ENCODE measurements around the gene SYNM.

Gene SYNM

DNA sequence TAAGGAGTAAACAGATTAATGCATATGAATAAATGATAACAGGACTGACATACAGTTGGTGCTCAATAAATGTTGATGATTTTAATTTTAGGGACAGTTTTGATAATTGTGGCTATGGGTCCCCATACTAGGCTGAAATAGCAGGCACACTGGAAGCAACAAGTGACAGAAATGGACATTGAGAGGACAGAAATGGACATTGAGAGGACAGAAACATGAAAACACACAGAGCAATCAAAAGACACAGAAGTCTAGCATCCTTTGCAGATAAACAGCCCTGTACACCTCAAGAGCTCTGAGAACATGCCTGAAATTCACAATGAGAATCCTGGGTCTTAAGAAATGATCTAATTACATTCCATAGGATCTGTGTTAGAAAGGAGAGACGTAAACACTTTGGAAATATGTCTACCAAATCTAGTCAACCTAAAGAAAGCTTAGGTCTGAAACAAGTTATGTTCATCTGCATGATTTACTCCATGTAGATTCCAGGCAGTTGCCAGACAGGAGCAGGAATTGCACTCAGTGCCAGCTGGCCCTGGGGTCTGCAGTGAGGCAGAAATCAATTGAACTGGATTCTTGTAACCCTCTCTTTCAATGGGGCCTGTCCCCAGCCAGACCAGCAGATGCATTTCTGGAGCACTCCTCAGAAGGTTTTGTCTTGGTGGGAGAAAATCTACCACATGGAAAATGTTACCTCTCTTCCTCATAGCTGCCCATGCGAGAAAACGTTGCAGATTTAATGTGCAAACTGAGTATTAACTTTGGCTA, 60.3 kb downstream of the SYNM start:
- DNase-seq (ENCODE audit: low read depth in 1 of 2, low spot score in 1 of 2): no peak

DNA sequence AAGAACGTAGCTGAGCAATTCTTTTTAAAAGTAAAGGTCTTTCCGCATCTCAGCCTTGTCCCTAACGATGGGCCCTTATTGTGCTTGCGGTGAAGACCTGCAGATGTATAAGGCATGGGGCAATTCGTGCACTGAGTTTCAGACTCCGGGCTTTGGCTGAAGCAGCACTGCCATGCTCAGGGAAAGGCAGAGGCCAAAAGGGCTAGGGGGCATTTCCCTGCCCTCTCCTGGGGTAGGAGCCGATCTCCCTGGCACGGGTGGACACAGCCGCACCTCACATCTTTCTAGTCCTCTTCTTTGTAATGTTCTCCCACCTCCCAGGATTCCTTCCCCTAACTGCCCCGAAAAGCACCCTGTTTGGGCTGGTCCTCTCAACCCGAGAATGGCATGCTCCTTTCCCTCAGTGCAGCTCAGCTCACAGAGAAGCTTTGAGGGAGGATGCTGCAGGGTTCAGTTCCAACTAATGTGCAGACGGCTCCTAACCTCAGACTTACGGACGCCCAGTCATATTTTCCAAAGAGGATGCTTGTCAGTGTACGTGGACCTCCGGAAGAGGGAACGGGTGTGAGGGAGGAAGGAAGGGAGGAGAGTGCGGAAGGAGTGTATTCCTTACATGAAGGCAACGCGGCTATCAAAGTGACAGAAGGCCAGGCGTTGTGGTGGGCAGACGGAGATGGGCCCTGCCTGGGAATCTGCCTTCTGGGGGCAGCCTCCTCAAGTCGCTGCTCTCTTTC, 61.2 kb downstream of the SYNM start:
- no peak for DNase-seq (ENCODE audit: low read depth in 1 of 2, low spot score in 1 of 2)

DNA sequence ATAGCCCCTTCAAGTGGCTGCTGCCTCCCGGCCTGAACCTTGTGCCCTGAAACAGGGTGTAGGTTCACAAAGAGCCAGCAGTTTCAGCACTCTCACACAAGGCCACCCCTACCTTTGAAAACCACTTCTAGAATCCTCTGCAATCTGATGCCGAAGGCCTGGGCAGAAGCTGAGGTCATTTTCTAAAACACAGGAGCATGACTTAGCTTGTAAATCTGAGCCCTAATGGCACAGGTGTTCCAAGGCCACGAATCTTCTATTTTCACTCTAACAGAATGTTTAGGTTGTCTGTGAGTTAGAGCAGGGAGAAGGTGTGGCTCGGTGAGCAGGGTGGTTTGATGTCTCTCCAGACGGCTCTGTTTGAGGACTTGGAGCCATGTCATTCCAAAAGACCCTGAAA, 62.3 kb downstream of the SYNM start:
- DNase-seq (ENCODE audit: low read depth in 1 of 2, low spot score in 1 of 2): no peak

DNA sequence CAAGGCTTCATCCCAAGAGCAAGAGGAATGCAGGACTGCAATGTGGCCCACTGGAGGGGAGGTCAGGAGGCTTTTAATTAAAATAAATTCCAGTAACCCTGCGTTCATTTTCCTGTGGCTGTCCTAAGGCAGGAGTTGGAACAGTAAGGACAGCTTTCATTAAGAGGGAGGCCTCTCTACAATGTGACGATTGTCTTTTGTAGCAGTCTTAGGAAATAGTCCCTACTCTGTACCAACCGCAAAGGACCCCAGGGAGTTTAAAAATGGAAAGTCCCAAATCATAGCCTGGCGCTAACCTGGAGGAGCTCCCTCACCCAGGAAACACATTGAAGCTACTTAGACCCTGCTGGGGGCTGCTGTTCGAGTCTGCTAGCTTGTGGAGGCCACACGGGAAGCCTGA, 62.8 kb downstream of the SYNM start:
- DNase-seq (ENCODE audit: low read depth in 1 of 2, low spot score in 1 of 2): no peak

- DNase-seq (ENCODE audit: low read depth in 1 of 2, low spot score in 1 of 2): no peak
Measured at GRCh38 chr15:99168601-99169580, 64.0 kb downstream of the SYNM start.

DNA sequence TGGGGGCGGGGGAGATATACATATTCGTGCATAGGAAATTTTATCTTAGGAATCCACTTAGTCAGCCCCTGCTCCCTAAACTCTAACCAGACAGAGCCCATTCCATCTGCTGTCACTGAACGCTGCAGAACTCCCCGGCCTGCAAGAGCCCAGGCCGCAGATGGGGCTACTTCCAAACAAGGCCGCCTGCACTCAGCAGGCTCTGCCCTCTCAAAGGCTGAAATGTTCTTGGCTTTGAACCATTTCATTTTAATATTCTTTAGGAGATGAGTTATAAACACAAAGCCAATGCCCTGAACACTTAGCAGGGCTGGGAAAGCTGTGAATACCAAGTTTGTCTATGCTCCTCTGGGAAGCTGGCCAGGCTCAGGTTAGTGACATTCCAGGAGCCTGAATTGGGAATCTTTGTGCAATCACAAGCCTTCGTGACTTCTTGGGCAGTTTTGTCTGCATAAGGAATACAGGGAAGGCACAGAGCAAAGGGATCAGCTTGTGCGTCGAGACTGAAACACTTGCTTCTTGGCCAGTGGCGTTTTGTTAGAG, 65.0 kb downstream of the SYNM start:
- DNase-seq (ENCODE audit: low read depth in 1 of 2, low spot score in 1 of 2): no peak

DNA sequence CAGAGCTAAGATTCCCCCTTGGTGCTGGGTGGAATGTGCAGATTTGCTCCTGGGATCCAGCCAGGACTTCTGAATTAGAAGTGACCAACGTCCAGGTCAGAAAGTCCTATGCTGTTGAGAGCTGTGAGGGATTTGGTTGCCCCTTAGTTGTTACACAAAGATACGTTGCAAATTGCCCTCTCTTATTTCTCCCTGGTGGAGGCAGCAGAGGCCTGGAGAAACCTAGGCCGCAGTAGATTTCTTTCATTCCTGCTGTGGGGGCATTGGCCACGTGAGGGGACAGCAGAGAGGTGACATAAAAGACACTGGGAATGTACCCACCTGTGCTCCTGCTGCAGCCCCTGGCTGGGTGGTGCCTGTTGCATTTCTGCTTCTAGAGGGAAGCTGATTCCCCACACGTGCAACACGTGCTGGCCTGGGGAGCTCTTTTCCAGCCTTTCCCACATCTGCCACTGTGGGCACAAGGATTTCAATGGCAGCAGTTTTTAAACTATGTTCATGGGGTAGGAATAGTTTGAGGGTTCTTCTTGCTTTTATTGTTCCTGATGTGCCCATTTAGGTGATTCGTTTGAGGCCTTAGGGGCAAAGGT, 65.7 kb downstream of the SYNM start:
- DNase-seq (ENCODE audit: low read depth in 1 of 2, low spot score in 1 of 2): no peak

DNA sequence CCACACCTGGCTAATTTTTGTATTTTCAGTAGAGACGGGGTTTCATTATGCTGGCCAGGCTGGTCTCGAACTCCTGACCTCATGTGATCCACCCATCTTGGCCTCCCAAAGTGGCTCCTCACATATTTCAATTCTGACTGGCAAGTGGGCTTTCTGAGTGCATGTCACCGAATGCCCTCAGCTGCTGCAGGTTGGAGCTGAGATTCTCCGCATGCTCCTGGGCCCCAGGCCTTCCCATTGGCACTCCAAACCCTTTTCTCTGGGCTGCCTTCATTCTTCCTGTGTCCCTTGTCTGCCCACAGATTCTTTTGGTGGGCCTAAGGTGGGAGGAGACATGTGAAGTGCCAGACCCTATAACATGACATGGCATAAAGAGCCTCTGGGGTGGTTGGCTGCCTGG, 67.3 kb downstream of the SYNM start:
- DNase-seq (ENCODE audit: low read depth in 1 of 2, low spot score in 1 of 2): no peak

- no peak for DNase-seq (ENCODE audit: low read depth in 1 of 2, low spot score in 1 of 2)
Measured at GRCh38 chr15:99172989-99173388, 68.1 kb downstream of the SYNM start.

DNA sequence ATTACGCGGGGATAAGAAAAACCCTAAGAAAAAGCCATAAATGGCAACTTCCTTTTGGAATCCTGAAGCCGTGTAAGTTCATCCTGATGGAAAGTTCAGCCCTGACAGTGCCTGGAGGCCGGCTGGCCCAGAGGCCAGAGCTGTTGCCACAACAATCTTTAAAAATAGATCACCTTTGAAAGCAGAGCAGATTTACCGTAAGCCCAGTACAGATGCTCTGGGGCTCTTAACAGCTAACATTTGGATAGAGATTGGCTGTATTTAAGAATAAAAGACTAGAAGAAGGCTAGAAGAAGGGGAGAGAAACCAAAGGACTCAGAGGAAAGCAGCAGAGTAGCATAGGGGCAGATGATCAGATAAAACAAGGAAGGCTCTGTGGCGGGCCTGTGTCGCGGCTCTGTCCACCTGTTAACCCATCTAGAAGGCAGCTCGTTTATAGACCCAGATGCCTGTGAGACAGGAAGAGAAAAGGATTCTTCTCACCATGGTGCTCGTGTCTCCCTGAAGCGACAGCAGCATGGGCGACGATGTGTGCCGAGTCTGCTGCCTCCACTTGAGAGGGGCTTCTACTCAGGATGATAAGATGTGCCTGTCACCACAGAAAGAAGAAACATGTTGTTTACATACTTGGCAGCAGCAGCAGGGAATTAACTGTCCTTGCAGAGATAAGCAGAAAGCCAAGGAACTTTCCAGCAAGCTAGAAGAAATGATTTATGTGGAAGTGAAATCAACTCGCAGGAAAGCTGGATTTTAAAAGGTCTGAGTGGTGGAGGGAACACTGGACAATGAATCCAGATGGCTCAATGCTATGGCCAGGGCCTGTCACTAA, 69.9 kb downstream of the SYNM start:
- DNase-seq (ENCODE audit: low read depth in 1 of 2, low spot score in 1 of 2): no peak

DNA sequence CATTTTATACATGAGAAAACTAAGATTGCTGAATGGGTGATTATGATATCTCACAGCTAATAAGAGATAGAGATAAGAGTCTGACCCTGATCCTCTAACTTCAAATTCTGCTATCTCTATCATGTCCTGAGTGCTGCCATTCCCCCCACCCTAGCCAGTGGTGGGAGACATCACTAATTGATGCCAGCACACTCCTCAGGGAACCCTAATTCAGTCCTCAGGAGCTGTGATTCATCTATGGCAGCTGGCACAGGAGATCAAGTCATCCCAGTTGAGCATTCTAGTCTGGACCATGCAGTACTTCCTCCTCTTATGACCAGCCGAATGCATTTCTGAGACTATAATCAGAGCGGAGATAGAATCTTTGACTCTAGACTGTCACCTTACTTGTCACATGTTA, 71.9 kb downstream of the SYNM start:
- DNase-seq (ENCODE audit: low read depth in 1 of 2, low spot score in 1 of 2): no peak

- no peak for DNase-seq (ENCODE audit: low read depth in 1 of 2, low spot score in 1 of 2)
Measured at GRCh38 chr15:99177679-99178078, 72.8 kb downstream of the SYNM start.

DNA sequence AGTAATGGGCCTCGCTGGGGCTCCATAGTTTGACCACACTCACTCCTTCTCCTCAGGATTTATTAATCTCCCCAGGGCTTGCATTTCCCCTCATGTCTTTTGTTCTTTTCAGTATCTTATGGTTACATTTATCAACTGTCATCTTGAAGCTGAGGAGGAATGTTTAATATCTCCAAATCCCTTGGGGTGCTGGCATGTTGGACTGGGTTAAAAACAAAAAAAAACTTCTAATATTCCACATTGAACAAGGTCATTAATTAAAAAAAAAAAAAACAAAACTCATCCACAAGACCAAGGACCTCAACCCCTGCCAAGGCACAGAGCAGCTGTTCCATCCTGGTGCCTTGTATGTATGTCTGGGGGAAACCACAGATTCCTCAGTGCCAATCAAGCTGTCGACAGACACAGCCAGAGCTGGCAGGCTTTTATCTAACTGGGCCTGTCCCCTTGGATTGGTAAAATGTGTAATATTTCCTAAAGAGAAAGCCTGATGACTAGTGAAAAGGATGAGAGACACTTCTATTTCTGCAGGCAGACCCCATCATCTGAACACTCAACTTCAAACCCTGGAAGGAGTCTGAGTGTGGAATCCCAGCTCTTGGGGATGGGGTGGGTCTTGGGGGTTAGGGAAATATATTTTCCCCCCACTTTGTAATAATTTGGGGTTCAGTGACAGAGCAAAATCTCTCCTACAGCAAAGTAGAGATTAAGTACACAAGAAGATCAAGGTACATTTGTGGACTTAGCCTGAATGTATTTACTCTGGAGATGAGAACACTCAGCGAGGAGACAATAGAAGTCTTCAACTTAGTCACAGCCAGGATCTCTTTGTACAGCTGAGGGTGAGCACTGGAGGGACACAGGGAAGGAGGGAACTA, 75.4 kb downstream of the SYNM start:
- DNase-seq (ENCODE audit: low read depth in 1 of 2, low spot score in 1 of 2): no peak

GRCh38 chr15:99180964-99181306, 76.1 kb downstream of the SYNM start:
- no peak for DNase-seq (ENCODE audit: low read depth in 1 of 2, low spot score in 1 of 2)

DNA sequence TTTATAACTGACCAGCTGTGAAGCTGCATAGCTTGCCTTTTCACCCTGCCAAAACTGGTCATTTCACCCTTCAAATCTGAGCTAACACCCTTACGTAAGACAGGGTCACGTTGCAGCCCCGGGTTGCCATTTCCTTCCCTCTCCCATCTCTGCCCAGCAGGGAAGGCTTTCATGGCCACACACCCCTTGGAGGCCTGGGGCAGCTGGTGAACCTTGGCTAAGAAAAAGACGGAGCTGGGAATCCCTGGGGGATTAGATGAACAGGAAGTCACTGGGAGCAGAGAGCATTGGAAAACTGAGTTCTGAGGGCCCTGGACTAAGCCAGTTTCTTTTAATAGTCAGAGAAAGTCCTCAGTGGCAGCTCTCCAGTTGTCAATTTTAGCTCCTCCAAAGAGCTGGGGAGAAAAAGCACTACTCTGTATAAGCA, 76.7 kb downstream of the SYNM start:
- no peak for DNase-seq (ENCODE audit: low read depth in 1 of 2, low spot score in 1 of 2)

GRCh38 chr15:99182791-99183190, 77.9 kb downstream of the SYNM start:
- DNase-seq (ENCODE audit: low read depth in 1 of 2, low spot score in 1 of 2): no peak
